Measurements from ENCODE around the gene PFN3.
"Not testable (repeated sequence)": the region's sequence is repeated elsewhere in the genome, so short reads cannot be mapped to it uniquely, and the experiment has no call there.

Gene PFN3

GRCh38 chr5:177423671-177424070 lies 23.2 kb upstream of the PFN3 start:
- Histone ChIP-seq H3K36me3 (ENCODE audit: control insufficient read depth, insufficient read depth, low read length) (no peaks in the 10 kb centered on the region), H3K4me2 (ENCODE audit: low read length) (no peak overlapping the region), H2AFZ (no peak overlapping the region), H3K27me3 (ENCODE audit: control insufficient read depth, insufficient read depth, low read length) (no peaks in the 10 kb centered on the region), H3K9ac (no peak overlapping the region), H3K79me2 (no peaks in the 10 kb centered on the region), H3K4me1 (peaks cover 17% of the 10 kb centered on the region), H3K9me3 (ENCODE audit: control insufficient read depth, low read length) (no peaks in the 10 kb centered on the region), H3K4me3 (ENCODE audit: low read depth, low read length) (no peak overlapping the region), H3K27ac (no peak overlapping the region)
- no peak for TF ChIP-seq CTCF (IDR thresholded peaks at IDR 0.05)

- Histone ChIP-seq H3K27me3 (ENCODE audit: control insufficient read depth, insufficient read depth, low read length) (no peaks in the 10 kb centered on the region), H3K4me3 (ENCODE audit: low read depth, low read length) (no peak overlapping the region), H3K27ac (no peak overlapping the region), H3K36me3 (ENCODE audit: control insufficient read depth, insufficient read depth, low read length) (no peaks in the 10 kb centered on the region), H3K4me2 (ENCODE audit: low read length) (no peak overlapping the region), H3K4me1 (peaks cover 7% of the 10 kb centered on the region), H3K79me2 (no peaks in the 10 kb centered on the region), H3K9me3 (ENCODE audit: control insufficient read depth, low read length) (no peaks in the 10 kb centered on the region), H2AFZ (no peak overlapping the region), H3K9ac (no peak overlapping the region)
- TF ChIP-seq CTCF (IDR thresholded peaks at IDR 0.05): no peak
These were observed 20.8 kb upstream of the PFN3 start for GRCh38 chr5:177421062-177421798.

GRCh38 chr5:177420472-177420871 lies 20.0 kb upstream of the PFN3 start:
- not testable (repeated sequence) for H3K9ac ChIP-seq; H3K79me2 ChIP-seq; H3K27ac ChIP-seq; H3K36me3 ChIP-seq (ENCODE audit: control insufficient read depth, insufficient read depth, low read length); H3K27me3 ChIP-seq (ENCODE audit: control insufficient read depth, insufficient read depth, low read length); H2AFZ ChIP-seq; H3K9me3 ChIP-seq (ENCODE audit: control insufficient read depth, low read length); H3K4me1 ChIP-seq; H3K4me2 ChIP-seq (ENCODE audit: low read length); H3K4me3 ChIP-seq (ENCODE audit: low read depth, low read length)

GRCh38 chr5:177419046-177419445 lies 18.6 kb upstream of the PFN3 start:
- Histone ChIP-seq H3K4me2 (ENCODE audit: low read length) (no peak overlapping the region), H3K36me3 (ENCODE audit: control insufficient read depth, insufficient read depth, low read length) (no peaks in the 10 kb centered on the region), H3K9me3 (ENCODE audit: control insufficient read depth, low read length) (no peaks in the 10 kb centered on the region), H2AFZ (no peak overlapping the region), H3K4me1 (no peaks in the 10 kb centered on the region), H3K27me3 (ENCODE audit: control insufficient read depth, insufficient read depth, low read length) (no peaks in the 10 kb centered on the region), H3K9ac (no peak overlapping the region), H3K4me3 (ENCODE audit: low read depth, low read length) (no peak overlapping the region), H3K27ac (no peak overlapping the region), H3K79me2 (no peaks in the 10 kb centered on the region)
- no peak for TF ChIP-seq CTCF (IDR thresholded peaks at IDR 0.05)

GRCh38 chr5:177417081-177417480 lies 16.6 kb upstream of the PFN3 start:
- not testable (repeated sequence) for H3K27me3 ChIP-seq (ENCODE audit: control insufficient read depth, insufficient read depth, low read length); H2AFZ ChIP-seq; H3K27ac ChIP-seq; H3K9me3 ChIP-seq (ENCODE audit: control insufficient read depth, low read length); H3K9ac ChIP-seq; H3K4me2 ChIP-seq (ENCODE audit: low read length); H3K36me3 ChIP-seq (ENCODE audit: control insufficient read depth, insufficient read depth, low read length); H3K4me3 ChIP-seq (ENCODE audit: low read depth, low read length); H3K4me1 ChIP-seq; H3K79me2 ChIP-seq

- H3K27me3 ChIP-seq (ENCODE audit: control insufficient read depth, insufficient read depth, low read length): no peaks in the 10 kb centered on the region
- H3K27ac ChIP-seq: no peak overlapping the region
- H3K9me3 ChIP-seq (ENCODE audit: control insufficient read depth, low read length): no peaks in the 10 kb centered on the region
- no peak overlapping the region for H3K4me2 ChIP-seq (ENCODE audit: low read length)
- no peak overlapping the region for H3K4me3 ChIP-seq (ENCODE audit: low read depth, low read length)
- H2AFZ ChIP-seq: no peak overlapping the region
- no peak for TF ChIP-seq CTCF (IDR thresholded peaks at IDR 0.05)
- H3K79me2 ChIP-seq: no peaks in the 10 kb centered on the region
- H3K36me3 ChIP-seq (ENCODE audit: control insufficient read depth, insufficient read depth, low read length): no peaks in the 10 kb centered on the region
- H3K4me1 ChIP-seq: peaks cover 10% of the 10 kb centered on the region
- no peak overlapping the region for H3K9ac ChIP-seq
These were observed 14.0 kb upstream of the PFN3 start for GRCh38 chr5:177414481-177414880.

All from parathyroid adenoma (tissue), 2 donors.